SU-DHL-6 (cell line): Measurements from ENCODE around the gene ERP27.

Experiments used
- H2AFZ ChIP-seq: fragments of 200-600 bp; sonication (generic); 2 replicates; pipeline ENCODE4 v1.6.1; 2014; ENCODE audit warnings: low read depth, mild to moderate bottlenecking, moderate library complexity, mixed read lengths, antibody characterized with exemption, low read length; ENCODE audit not compliant: severe bottlenecking
- H3F3A ChIP-seq: fragments of 200-600 bp; shearing (Covaris generic); 2 replicates; pipeline ENCODE4 v1.6.0; 2016; ENCODE audit warnings: antibody characterized with exemption, mild to moderate bottlenecking; ENCODE audit not compliant: insufficient read depth
- H3K27ac ChIP-seq: fragments of 200-600 bp; sonication (generic); 2 replicates; pipeline ENCODE4 v1.5.1; 2016; ENCODE audit warnings: low read depth, mild to moderate bottlenecking, low read length, moderate library complexity, mixed read lengths
- H3K27me3 ChIP-seq: fragments of 200-600 bp; sonication (generic), shearing (Covaris generic); 2 replicates; pipeline ENCODE4 v1.6.0; 2014; ENCODE audit warnings: mild to moderate bottlenecking, low read length
- H3K36me3 ChIP-seq: fragments of 200-600 bp; sonication (generic); 2 replicates; pipeline ENCODE4 v1.6.1; 2014; ENCODE audit warnings: mild to moderate bottlenecking, low read length, mixed read lengths
- H3K4me2 ChIP-seq: fragments of 300-600, 200-600 bp; shearing (Covaris generic), sonication (generic); 2 replicates; pipeline ENCODE4 v1.6.0; 2014; ENCODE audit warnings: low read length, low read depth, mild to moderate bottlenecking; ENCODE audit not compliant: poor library complexity, severe bottlenecking
- H3K4me3 ChIP-seq: fragments of 200-600 bp; sonication (generic); 2 replicates; pipeline ENCODE4 v1.5.1; 2014; ENCODE audit warnings: antibody characterized with exemption, low read length, mild to moderate bottlenecking, mixed read lengths; ENCODE audit not compliant: insufficient read depth, poor library complexity, severe bottlenecking
- H3K79me2 ChIP-seq: fragments of 200-600 bp; sonication (generic); 2 replicates; pipeline ENCODE4 v1.6.1; 2014; ENCODE audit warnings: mild to moderate bottlenecking, low read length, moderate library complexity; ENCODE audit not compliant: insufficient read depth
- H3K9ac ChIP-seq: fragments of 200-600 bp; sonication (generic); 2 replicates; pipeline ENCODE4 v1.7.0; 2014; ENCODE audit warnings: mild to moderate bottlenecking, low read length
- H3K9me2 ChIP-seq: fragments of 200-600 bp; sonication (generic); replicated peaks from 2 replicates; pipeline ENCODE4 v1.6.1; 2014; ENCODE audit warnings: low read length; ENCODE audit not compliant: insufficient read depth
- H3K9me3 ChIP-seq: fragments of 200-600 bp; sonication (generic); 2 replicates; pipeline ENCODE4 v1.6.1; 2014; ENCODE audit warnings: low read length, mixed read lengths; ENCODE audit not compliant: insufficient read depth
- H4K20me1 ChIP-seq: fragments of 200-600 bp; sonication (generic); 2 replicates; pipeline ENCODE4 v1.6.1; 2014; ENCODE audit warnings: low read depth, mild to moderate bottlenecking, antibody characterized with exemption, low read length, moderate library complexity, mixed read lengths
- CTCF ChIP-seq: fragments of 200-600 bp; sonication (generic); IDR thresholded peaks from one replicate; pipeline ENCODE4 v1.5.1; 2017; ENCODE audit warnings: antibody characterized with exemption, mild to moderate bottlenecking, low read length, moderate library complexity; ENCODE audit not compliant: insufficient read depth, poor library complexity, severe bottlenecking
- EZH2phosphoT487 ChIP-seq: fragments of 200-600 bp; sonication (generic), shearing (Covaris generic); conservative IDR thresholded peaks from 2 replicates; pipeline ENCODE4 v1.6.1; 2018; ENCODE audit warnings: mild to moderate bottlenecking, antibody characterized with exemption, low read length, moderate library complexity, mixed read lengths

The ERP27 gene

GRCh38 chr12:14911131-14911530 is 27.2 kb downstream of the ERP27 start:
- Histone ChIP-seq H3K9me2 (no peaks in the 10 kb centered on the region), H3K9me3 (no peaks in the 10 kb centered on the region), H3K79me2 (no peaks in the 10 kb centered on the region), H3K4me3 (no peak overlapping the region), H3K9ac (no peak overlapping the region), H3K36me3 (no peaks in the 10 kb centered on the region), H4K20me1 (no peaks in the 10 kb centered on the region), H3K4me2 (no peak overlapping the region), H3K27me3 (no peaks in the 10 kb centered on the region), H3K27ac (no peak overlapping the region), H3F3A (no peaks in the 10 kb centered on the region), H2AFZ (no peak overlapping the region)
- no peak for TF ChIP-seq EZH2phosphoT487
- TF ChIP-seq CTCF, result no peak

- TF ChIP-seq CTCF (no peak), EZH2phosphoT487 (no peak)
- H3K4me2 ChIP-seq, result no peak overlapping the region
- no peaks in the 10 kb centered on the region for H3K27me3 ChIP-seq
- no peaks in the 10 kb centered on the region for H3K9me3 ChIP-seq
- H3F3A ChIP-seq, result no peaks in the 10 kb centered on the region
- no peak overlapping the region for H2AFZ ChIP-seq
- no peak overlapping the region for H3K4me3 ChIP-seq
- no peak overlapping the region for H3K27ac ChIP-seq
- no peak overlapping the region for H3K9ac ChIP-seq
- no peaks in the 10 kb centered on the region for H3K9me2 ChIP-seq
- no peaks in the 10 kb centered on the region for H4K20me1 ChIP-seq
- no peaks in the 10 kb centered on the region for H3K36me3 ChIP-seq
- H3K79me2 ChIP-seq, result no peaks in the 10 kb centered on the region
Observed at GRCh38 chr12:14910090-14910915, 28.0 kb downstream of the ERP27 start.

- H3K36me3 ChIP-seq, result no peaks in the 10 kb centered on the region
- H3K4me3 ChIP-seq, result no peak overlapping the region
- no peak overlapping the region for H3K9ac ChIP-seq
- no peaks in the 10 kb centered on the region for H3K9me2 ChIP-seq
- H3K4me2 ChIP-seq, result no peak overlapping the region
- TF ChIP-seq CTCF (no peak), EZH2phosphoT487 (no peak)
- H4K20me1 ChIP-seq, result no peaks in the 10 kb centered on the region
- no peaks in the 10 kb centered on the region for H3F3A ChIP-seq
- H3K27ac ChIP-seq, result no peak overlapping the region
- no peaks in the 10 kb centered on the region for H3K9me3 ChIP-seq
- no peak overlapping the region for H2AFZ ChIP-seq
- H3K79me2 ChIP-seq, result no peaks in the 10 kb centered on the region
- H3K27me3 ChIP-seq, result no peaks in the 10 kb centered on the region
Observed at GRCh38 chr12:14907953-14908352, 30.4 kb downstream of the ERP27 start.
